Measurements from ENCODE around the gene LIPI. TPM values are rescaled to one million over a fixed set of nuclear protein-coding genes. Genes with fewer than 3 reads are reported as not detected.

The LIPI gene
- polyA plus RNA-seq = not detected in 3 replicates
- polyA plus RNA-seq (2011; ENCODE audit: low read depth) = not detected
- polyA plus RNA-seq (2011; cell fraction: cytosol; rRNA removed) = not detected in 2 replicates
- polyA plus RNA-seq (2011; cell fraction: nucleus; rRNA removed) = not detected in 2 replicates
- polyA plus RNA-seq (2012; ENCODE audit: low replicate concordance) = not detected in 2 replicates
- polyA minus RNA-seq = not detected in 3 replicates
- polyA minus RNA-seq (2011; cell fraction: cytosol; rRNA and poly(A)+ RNA removed) = not detected
- polyA minus RNA-seq (2011; cell fraction: nucleus; rRNA and poly(A)+ RNA removed) = not detected in 2 replicates

DNA sequence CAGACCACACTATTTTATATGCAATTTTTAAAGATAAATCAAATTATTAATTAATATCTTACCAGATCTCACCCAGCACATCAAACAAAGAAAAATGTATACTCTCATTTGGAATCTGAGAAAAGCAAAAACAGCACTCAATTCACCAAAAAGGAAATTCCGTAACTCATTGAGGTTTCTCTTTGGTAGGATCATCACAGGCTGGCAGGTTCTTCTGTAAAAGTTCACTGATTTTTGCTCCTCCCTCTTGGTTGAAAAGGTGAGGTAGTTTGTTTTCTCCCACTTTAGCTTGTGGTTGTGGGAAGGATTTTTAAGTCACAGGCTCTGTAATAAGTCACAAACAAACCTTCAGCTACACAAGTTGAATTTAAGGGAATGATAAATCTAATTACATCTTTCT lies at the start of gene LIPI:
Gene LIPI (minus strand): TSS at position 218 of the 400 bp plus-strand sequence. CDS start 110 bp downstream, at position 108.
- TF ChIP-seq, protein P1, sequence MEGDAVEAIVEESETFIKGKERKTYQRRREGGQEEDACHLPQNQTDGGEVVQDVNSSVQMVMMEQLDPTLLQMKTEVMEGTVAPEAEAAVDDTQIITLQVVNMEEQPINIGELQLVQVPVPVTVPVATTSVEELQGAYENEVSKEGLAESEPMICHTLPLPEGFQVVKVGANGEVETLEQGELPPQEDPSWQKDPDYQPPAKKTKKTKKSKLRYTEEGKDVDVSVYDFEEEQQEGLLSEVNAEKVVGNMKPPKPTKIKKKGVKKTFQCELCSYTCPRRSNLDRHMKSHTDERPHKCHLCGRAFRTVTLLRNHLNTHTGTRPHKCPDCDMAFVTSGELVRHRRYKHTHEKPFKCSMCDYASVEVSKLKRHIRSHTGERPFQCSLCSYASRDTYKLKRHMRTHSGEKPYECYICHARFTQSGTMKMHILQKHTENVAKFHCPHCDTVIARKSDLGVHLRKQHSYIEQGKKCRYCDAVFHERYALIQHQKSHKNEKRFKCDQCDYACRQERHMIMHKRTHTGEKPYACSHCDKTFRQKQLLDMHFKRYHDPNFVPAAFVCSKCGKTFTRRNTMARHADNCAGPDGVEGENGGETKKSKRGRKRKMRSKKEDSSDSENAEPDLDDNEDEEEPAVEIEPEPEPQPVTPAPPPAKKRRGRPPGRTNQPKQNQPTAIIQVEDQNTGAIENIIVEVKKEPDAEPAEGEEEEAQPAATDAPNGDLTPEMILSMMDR (optimal IDR thresholded peaks at IDR 0.05 in 1 of 3, IDR thresholded peaks at IDR 0.05 in 1 of 3, conservative IDR thresholded peaks at IDR 0.05 in 1 of 3; ENCODE audit: extremely low read depth in 1 of 3, insufficient read depth in 2 of 3, low read length in 3 of 3) = no peak
- TF ChIP-seq EZH2 (IDR thresholded peaks at IDR 0.05; ENCODE audit: low read length) = no peak

GRCh38 chr21:14260174-14260764 lies 49.5 kb upstream of the LIPI start:
- FAIRE-seq (no peak), DNase-seq (ENCODE audit: low read depth, low spot score) (no peak)
- no peak overlapping the region for H2AFZ ChIP-seq (ENCODE audit: control insufficient read depth, low read length)
- no peaks in the 10 kb centered on the region for H4K20me1 ChIP-seq (ENCODE audit: control insufficient read depth, extremely low read depth, insufficient read depth, low read length)
- no peak overlapping the region for H3K4me2 ChIP-seq (ENCODE audit: control insufficient read depth, extremely low read depth, insufficient read depth, low read depth, low read length)
- H3K79me2 ChIP-seq (ENCODE audit: control insufficient read depth, insufficient read depth, low read length) = no peaks in the 10 kb centered on the region
- H3K27ac ChIP-seq (ENCODE audit: control insufficient read depth, insufficient read depth, low read length) = no peak overlapping the region
- no peaks in the 10 kb centered on the region for H3K9me3 ChIP-seq (ENCODE audit: control insufficient read depth, low read depth, low read length)
- no peaks in the 10 kb centered on the region for H3K27me3 ChIP-seq (ENCODE audit: control insufficient read depth, extremely low read depth, insufficient read depth, low read length)
- H3K36me3 ChIP-seq (ENCODE audit: control insufficient read depth in 2 of 2, extremely low read depth in 1 of 2, insufficient read depth in 2 of 2, low read length in 2 of 2) = no peaks in the 10 kb centered on the region
- H3K9me1 ChIP-seq (ENCODE audit: control insufficient read depth, extremely low read depth, insufficient read depth, low read length) = no peaks in the 10 kb centered on the region
- H3K9ac ChIP-seq (ENCODE audit: control insufficient read depth, extremely low read depth, insufficient read depth, low read length) = no peak overlapping the region
- H3K4me1 ChIP-seq (ENCODE audit: control insufficient read depth, extremely low read depth, insufficient read depth, low read length) = no peaks in the 10 kb centered on the region
- dilution Hi-C loops (cut with MboI; ENCODE audit: extremely low pct_ligation_motif_present, low sequenced_read_pairs) = no loop called here
- no peak overlapping the region for H3K4me3 ChIP-seq (ENCODE audit: control insufficient read depth in 2 of 3, extremely low read depth in 1 of 3, insufficient read depth in 2 of 3, low read depth in 1 of 3, low read length in 3 of 3)
- TF ChIP-seq EZH2 (IDR thresholded peaks at IDR 0.05; ENCODE audit: low read length) = no peak
- TF ChIP-seq, protein P1 (optimal IDR thresholded peaks at IDR 0.05 in 1 of 3, IDR thresholded peaks at IDR 0.05 in 1 of 3, conservative IDR thresholded peaks at IDR 0.05 in 1 of 3; ENCODE audit: extremely low read depth in 1 of 3, insufficient read depth in 2 of 3, low read length in 3 of 3) = no peak

More for the DNA sequence above, at the start of gene LIPI:
- H3K9me1 ChIP-seq (ENCODE audit: control insufficient read depth, extremely low read depth, insufficient read depth, low read length) = no peaks in the 10 kb centered on the region
- H3K4me1 ChIP-seq (ENCODE audit: control insufficient read depth, extremely low read depth, insufficient read depth, low read length) = no peaks in the 10 kb centered on the region
- H3K4me2 ChIP-seq (ENCODE audit: control insufficient read depth, extremely low read depth, insufficient read depth, low read depth, low read length) = no peak within 1 kb of the TSS
- H3K9me3 ChIP-seq (ENCODE audit: control insufficient read depth, low read depth, low read length) = no peaks in the 10 kb centered on the region
- dilution Hi-C loops (cut with MboI; ENCODE audit: extremely low pct_ligation_motif_present, low sequenced_read_pairs) = no loop called here
- H2AFZ ChIP-seq (ENCODE audit: control insufficient read depth, low read length) = no peak within 1 kb of the TSS
- no peak within 1 kb of the TSS for H3K4me3 ChIP-seq (ENCODE audit: control insufficient read depth in 2 of 3, extremely low read depth in 1 of 3, insufficient read depth in 2 of 3, low read depth in 1 of 3, low read length in 3 of 3)
- FAIRE-seq (no peak), DNase-seq (ENCODE audit: low read depth, low spot score) (no peak)
- no peaks in the 10 kb centered on the region for H3K79me2 ChIP-seq (ENCODE audit: control insufficient read depth, insufficient read depth, low read length)
- no peaks in the 10 kb centered on the region for H3K27me3 ChIP-seq (ENCODE audit: control insufficient read depth, extremely low read depth, insufficient read depth, low read length)
- no peaks in the 10 kb centered on the region for H4K20me1 ChIP-seq (ENCODE audit: control insufficient read depth, extremely low read depth, insufficient read depth, low read length)
- no peak within 1 kb of the TSS for H3K9ac ChIP-seq (ENCODE audit: control insufficient read depth, extremely low read depth, insufficient read depth, low read length)
- no peak within 1 kb of the TSS for H3K27ac ChIP-seq (ENCODE audit: control insufficient read depth, insufficient read depth, low read length)
- no peaks in the 10 kb centered on the region for H3K36me3 ChIP-seq (ENCODE audit: control insufficient read depth in 2 of 2, extremely low read depth in 1 of 2, insufficient read depth in 2 of 2, low read length in 2 of 2)
